Measurements from ENCODE around the gene CCT7.
A peak's percentile ranks its signal among the peaks of the same experiment; 100 is the strongest.

CCT7 gene

GRCh38 chr2:73227086-73227485, 7.0 kb upstream of the CCT7 start:
- FAIRE-seq: no peak

- no peak for FAIRE-seq
Observed at GRCh38 chr2:73228631-73229030, 5.5 kb upstream of the CCT7 start.

GRCh38 chr2:73232403-73233153, 1.5 kb upstream of the CCT7 start:
- FAIRE-seq: no peak

- peak; percentile 5 for FAIRE-seq
Observed at GRCh38 chr2:73233154-73233931, 765 bp upstream of the CCT7 start, which contains the start of gene PRADC1. TSS of gene PRADC1 (minus strand) at chr2:73233239. CDS start at chr2:73233160, 79 bp downstream.

- FAIRE-seq: no peak
Observed at GRCh38 chr2:73235315-73236028, 1.4 kb downstream of the CCT7 start.

- no peak for FAIRE-seq
Observed at GRCh38 chr2:73237168-73237567, 3.1 kb downstream of the CCT7 start.

- no peak for FAIRE-seq
Observed at GRCh38 chr2:73238149-73238548, 4.0 kb downstream of the CCT7 start.

GRCh38 chr2:73238976-73239375, 4.9 kb downstream of the CCT7 start:
- no peak for FAIRE-seq

GRCh38 chr2:73239776-73240175, 5.7 kb downstream of the CCT7 start:
- no peak for FAIRE-seq

GRCh38 chr2:73243884-73244570, 9.9 kb downstream of the CCT7 start:
- no peak for FAIRE-seq

GRCh38 chr2:73244580-73244979, 10.5 kb downstream of the CCT7 start:
- FAIRE-seq: no peak

GRCh38 chr2:73246850-73247249, 12.7 kb downstream of the CCT7 start:
- no peak for FAIRE-seq

GRCh38 chr2:73249636-73250035, 15.5 kb downstream of the CCT7 start:
- FAIRE-seq: no peak

- no peak for FAIRE-seq
Observed at GRCh38 chr2:73250872-73251846, 17.1 kb downstream of the CCT7 start.

- no peak for FAIRE-seq
Observed at GRCh38 chr2:73252238-73253027, 18.3 kb downstream of the CCT7 start.

- no peak for FAIRE-seq
Observed at GRCh38 chr2:73253400-73253799, 19.3 kb downstream of the CCT7 start.

- FAIRE-seq: no peak
Observed at GRCh38 chr2:73253901-73254300, 19.8 kb downstream of the CCT7 start.

GRCh38 chr2:73254343-73255006, 20.4 kb downstream of the CCT7 start:
- no peak for FAIRE-seq

GRCh38 chr2:73255007-73255644, 21.0 kb downstream of the CCT7 start:
- no peak for FAIRE-seq
